Astrocyte of the cerebellum (primary cell): ENCODE data around the gene FBXO24.
A peak's percentile ranks its signal among the peaks of the same experiment; 100 is the strongest.
"Not testable (repeated sequence)": the region's sequence is repeated elsewhere in the genome, so short reads cannot be mapped to it uniquely, and the experiment has no call there.

Source experiments
- DNase-seq: peaks from one replicate; pipeline ENCODE4 v3.0.0-alpha.2; 2011; ENCODE audit warnings: low read depth
- H3K4me3 ChIP-seq: 2 replicates; pipeline ENCODE4 v1.5.1; 2011; ENCODE audit warnings: mild to moderate bottlenecking, low read depth, low read length, moderate library complexity
- CTCF ChIP-seq: IDR thresholded peaks from 2 replicates; pipeline ENCODE4 v1.5.1; 2012; ENCODE audit warnings: low read length, low read depth, moderate library complexity, mild to moderate bottlenecking; ENCODE audit errors: missing control alignments
- in situ Hi-C: cut with HindIII; loops from 2 replicates; pipeline ENCODE4 v1.10.0; 2017; ENCODE audit warnings: low sequenced_read_pairs

Gene FBXO24

GRCh38 chr7:100586266-100587025 lies at the start of gene FBXO24:
TSS of gene FBXO24 (plus strand) at chr7:100586328. CDS start at chr7:100586626, 298 bp downstream.
- no peak for TF ChIP-seq CTCF
- H3K4me3 ChIP-seq, result peak within 1 kb of the TSS; percentile 93
- in situ Hi-C loops, result no loop called here
- DNase-seq, result peak; percentile 100

- DNase-seq, H3K4me3 ChIP-seq, in situ Hi-C loops: not testable (repeated sequence)
Measured at GRCh38 chr7:100536695-100537094, 49.4 kb upstream of the FBXO24 start.

- in situ Hi-C loops, result no loop called here
- H3K4me3 ChIP-seq, result peak overlapping the region; percentile 31
- no peak for TF ChIP-seq CTCF
- no peak for DNase-seq
Measured at GRCh38 chr7:100538348-100538653, 47.8 kb upstream of the FBXO24 start.

GRCh38 chr7:100538654-100539435 lies 47.3 kb upstream of the FBXO24 start, which contains the start of gene AGFG2:
TSS of gene AGFG2 (plus strand) at chr7:100539203. CDS start at chr7:100539347, 144 bp downstream.
- DNase-seq, result peak; percentile 99
- in situ Hi-C loops, result no loop called here
- no peak for TF ChIP-seq CTCF
- peak within 1 kb of the TSS; percentile 67 for H3K4me3 ChIP-seq

GRCh38 chr7:100539436-100540006 lies 46.6 kb upstream of the FBXO24 start:
- TF ChIP-seq CTCF, result no peak
- in situ Hi-C loops, result no loop called here
- no peak for DNase-seq
- peak overlapping the region; percentile 67 for H3K4me3 ChIP-seq

GRCh38 chr7:100540073-100540723 lies 45.9 kb upstream of the FBXO24 start:
- in situ Hi-C loops, result no loop called here
- DNase-seq, result no peak
- TF ChIP-seq CTCF, result no peak
- H3K4me3 ChIP-seq, result peak overlapping the region; percentile 67

- DNase-seq, in situ Hi-C loops, H3K4me3 ChIP-seq: not testable (repeated sequence)
Measured at GRCh38 chr7:100541309-100541708, 44.8 kb upstream of the FBXO24 start.
